ENCODE results near the gene KRT16. TPM values are rescaled to one million over a fixed set of nuclear protein-coding genes. Genes with fewer than 3 reads are reported as not detected.
A peak's percentile ranks its signal among the peaks of the same experiment; 100 is the strongest.

KRT16 gene
- total and polyA plus RNA-seq, 2 donors from 2014 or later = 3.1 TPM; not detected in 1

- no peaks in the 10 kb centered on the region for H3K4me1 ChIP-seq (ENCODE audit: control insufficient read depth in 2 of 3, insufficient read depth in 2 of 3, low read depth in 1 of 3, low read length in 3 of 3)
- DNase-seq (peak in 4 of 5 donors; percentile 35 to 53 (median 39)), FAIRE-seq (no peak)
- intact Hi-C loops (cut with DNase I) = no loop called here
- H3K4me3 ChIP-seq (ENCODE audit: low read length in 3 of 3) = no peak within 1 kb of the TSS
- no peaks in the 10 kb centered on the region for H3K27me3 ChIP-seq (ENCODE audit: control insufficient read depth, insufficient read depth, low read length)
- no peak within 1 kb of the TSS for H3K27ac ChIP-seq (ENCODE audit: low read depth in 2 of 2, low read length in 2 of 2)
- H3K9me3 ChIP-seq (ENCODE audit: control insufficient read depth in 2 of 3, insufficient read depth in 1 of 3, low read length in 3 of 3) = no peaks in the 10 kb centered on the region
- no peak within 1 kb of the TSS for H3K9ac ChIP-seq (ENCODE audit: low read length in 3 of 3)
- H3K36me3 ChIP-seq (ENCODE audit: control insufficient read depth in 2 of 3, insufficient read depth in 3 of 3, low read length in 3 of 3) = no peaks in the 10 kb centered on the region
- TF ChIP-seq CTCF (IDR thresholded peaks at IDR 0.05; ENCODE audit: borderline replicate concordance, extremely low read depth, insufficient read depth) = no peak
Measured at GRCh38 chr17:41571561-41572434, 40.8 kb downstream of the KRT16 start, which contains the start of gene KRT9. Gene KRT9 (minus strand): TSS chr17:41572059. CDS start chr17:41571992, 67 bp downstream.

DNA sequence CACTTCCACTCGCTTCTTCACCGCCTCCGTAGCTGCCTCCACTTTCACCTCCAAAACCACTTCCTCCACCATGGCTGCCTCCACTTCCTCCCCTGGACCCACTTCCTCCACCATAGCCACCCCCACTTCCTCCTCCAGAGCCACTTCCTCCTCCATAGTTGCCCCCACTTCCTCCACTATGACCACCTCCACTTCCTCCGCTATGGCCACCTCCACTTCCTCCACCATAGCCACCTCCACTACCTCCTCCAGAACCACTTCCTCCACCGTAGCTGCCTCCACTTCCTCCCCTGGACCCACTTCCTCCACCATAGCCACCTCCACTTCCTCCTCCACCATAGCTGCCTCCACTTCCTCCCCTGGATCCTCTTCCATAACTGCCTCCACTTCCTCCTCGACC is 45.2 kb downstream of the KRT16 start:
- Histone ChIP-seq H3K27ac (ENCODE audit: low read depth in 2 of 2, low read length in 2 of 2) (no peak overlapping the region), H3K9ac (ENCODE audit: low read length in 3 of 3) (no peak overlapping the region), H3K4me3 (ENCODE audit: low read length in 3 of 3) (no peak overlapping the region), H3K36me3 (ENCODE audit: control insufficient read depth in 2 of 3, insufficient read depth in 3 of 3, low read length in 3 of 3) (no peaks in the 10 kb centered on the region), H3K27me3 (ENCODE audit: control insufficient read depth, insufficient read depth, low read length) (no peaks in the 10 kb centered on the region), H3K4me1 (ENCODE audit: control insufficient read depth in 2 of 3, insufficient read depth in 2 of 3, low read depth in 1 of 3, low read length in 3 of 3) (no peaks in the 10 kb centered on the region), H3K9me3 (ENCODE audit: control insufficient read depth in 2 of 3, insufficient read depth in 1 of 3, low read length in 3 of 3) (no peaks in the 10 kb centered on the region)
- TF ChIP-seq CTCF (IDR thresholded peaks at IDR 0.05; ENCODE audit: borderline replicate concordance, extremely low read depth, insufficient read depth) = no peak
- intact Hi-C loops (cut with DNase I) = no loop called here
- FAIRE-seq (no peak), DNase-seq (no peak)

GRCh38 chr17:41565338-41565737 is 47.2 kb downstream of the KRT16 start:
- no peak for FAIRE-seq
- Histone ChIP-seq H3K9ac (ENCODE audit: low read length in 3 of 3) (no peak overlapping the region), H3K36me3 (ENCODE audit: control insufficient read depth in 2 of 3, insufficient read depth in 3 of 3, low read length in 3 of 3) (no peaks in the 10 kb centered on the region), H3K4me3 (ENCODE audit: low read length in 3 of 3) (no peak overlapping the region), H3K27ac (ENCODE audit: low read depth in 2 of 2, low read length in 2 of 2) (no peak overlapping the region), H3K27me3 (ENCODE audit: control insufficient read depth, insufficient read depth, low read length) (no peaks in the 10 kb centered on the region), H3K4me1 (ENCODE audit: control insufficient read depth in 2 of 3, insufficient read depth in 2 of 3, low read depth in 1 of 3, low read length in 3 of 3) (no peaks in the 10 kb centered on the region), H3K9me3 (ENCODE audit: control insufficient read depth in 2 of 3, insufficient read depth in 1 of 3, low read length in 3 of 3) (no peaks in the 10 kb centered on the region)
- no peak for TF ChIP-seq CTCF (IDR thresholded peaks at IDR 0.05; ENCODE audit: borderline replicate concordance, extremely low read depth, insufficient read depth)
- DNase-seq = no peak
- intact Hi-C loops (cut with DNase I) = no loop called here

Data from kidney (tissue), 14 donors.